ENCODE data around the gene TMIGD1. TPM values are rescaled to one million over a fixed set of nuclear protein-coding genes. Genes with fewer than 3 reads are reported as not detected.

TMIGD1 gene
- total and polyA plus RNA-seq, 2 of the 13 experiments (the other 11 are each of a cell fraction or from before 2014, with no cell fraction given), result not detected

- TF ChIP-seq ZFP91 (CRISPR knock-in tag; IDR thresholded peaks at IDR 0.05; ENCODE audit: borderline replicate concordance) (peak; percentile 35; the same call in 1 of the 2 replicates), FOXC1 (CRISPR knock-in tag; IDR thresholded peaks at IDR 0.05; ENCODE audit: borderline replicate concordance) (no peak), GZF1 (CRISPR knock-in tag; IDR thresholded peaks at IDR 0.05) (0 out of 2 replicates have a peak, but pooled peaks have one; percentile 30), NONO (IDR thresholded peaks at IDR 0.05) (no peak), NONO (CRISPR knock-in tag; conservative IDR thresholded peaks at IDR 0.05) (no peak), ZNF878 (CRISPR knock-in tag; IDR thresholded peaks at IDR 0.05) (no peak), ZNF614 (CRISPR knock-in tag; IDR thresholded peaks at IDR 0.05; ENCODE audit: borderline replicate concordance) (peak; percentile 54; the same call in 1 of the 2 replicates), SMC3 (IDR thresholded peaks at IDR 0.05; ENCODE audit: low read length) (peak; percentile 15; the same call in 1 of the 2 replicates), FOXP4 (CRISPR knock-in tag; IDR thresholded peaks at IDR 0.05) (peak; percentile 91), POLR2A (IDR thresholded peaks at IDR 0.05; ENCODE audit: insufficient read depth in 1 of 2, low read depth in 2 of 2, low read length in 2 of 2) (peak; percentile 30 to 36; a peak in 2 of 4 replicates), NFE2L1 (CRISPR knock-in tag; IDR thresholded peaks at IDR 0.05; ENCODE audit: borderline replicate concordance) (no peak), HMG20A (CRISPR knock-in tag; IDR thresholded peaks at IDR 0.05; ENCODE audit: borderline replicate concordance) (peak; percentile 62; the same call in 1 of the 2 replicates), ZSCAN9 (CRISPR knock-in tag; IDR thresholded peaks at IDR 0.05; ENCODE audit: borderline replicate concordance) (peak; percentile 72; the same call in 1 of the 2 replicates), ARNT2 (CRISPR knock-in tag; IDR thresholded peaks at IDR 0.05; ENCODE audit: low read depth) (no peak), NR2F2 (IDR thresholded peaks at IDR 0.05; ENCODE audit: borderline replicate concordance, low read depth) (no peak), ZSCAN20 (CRISPR knock-in tag; IDR thresholded peaks at IDR 0.05; ENCODE audit: borderline replicate concordance) (no peak), ZBTB20 (CRISPR knock-in tag; IDR thresholded peaks at IDR 0.05; ENCODE audit: borderline replicate concordance, low read depth) (no peak; the same call in 1 of the 2 replicates), ETV5 (CRISPR knock-in tag; IDR thresholded peaks at IDR 0.05; ENCODE audit: borderline replicate concordance) (no peak; the same call in 1 of the 2 replicates), ZNF605 (CRISPR knock-in tag; IDR thresholded peaks at IDR 0.05) (no peak), ATF1 (CRISPR knock-in tag; IDR thresholded peaks at IDR 0.05) (0 out of 2 replicates have a peak, but pooled peaks have one; percentile 22)
- TF ChIP-seq, protein P1, sequence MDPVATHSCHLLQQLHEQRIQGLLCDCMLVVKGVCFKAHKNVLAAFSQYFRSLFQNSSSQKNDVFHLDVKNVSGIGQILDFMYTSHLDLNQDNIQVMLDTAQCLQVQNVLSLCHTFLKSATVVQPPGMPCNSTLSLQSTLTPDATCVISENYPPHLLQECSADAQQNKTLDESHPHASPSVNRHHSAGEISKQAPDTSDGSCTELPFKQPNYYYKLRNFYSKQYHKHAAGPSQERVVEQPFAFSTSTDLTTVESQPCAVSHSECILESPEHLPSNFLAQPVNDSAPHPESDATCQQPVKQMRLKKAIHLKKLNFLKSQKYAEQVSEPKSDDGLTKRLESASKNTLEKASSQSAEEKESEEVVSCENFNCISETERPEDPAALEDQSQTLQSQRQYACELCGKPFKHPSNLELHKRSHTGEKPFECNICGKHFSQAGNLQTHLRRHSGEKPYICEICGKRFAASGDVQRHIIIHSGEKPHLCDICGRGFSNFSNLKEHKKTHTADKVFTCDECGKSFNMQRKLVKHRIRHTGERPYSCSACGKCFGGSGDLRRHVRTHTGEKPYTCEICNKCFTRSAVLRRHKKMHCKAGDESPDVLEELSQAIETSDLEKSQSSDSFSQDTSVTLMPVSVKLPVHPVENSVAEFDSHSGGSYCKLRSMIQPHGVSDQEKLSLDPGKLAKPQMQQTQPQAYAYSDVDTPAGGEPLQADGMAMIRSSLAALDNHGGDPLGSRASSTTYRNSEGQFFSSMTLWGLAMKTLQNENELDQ (CRISPR knock-in tag; IDR thresholded peaks at IDR 0.05; ENCODE audit: borderline replicate concordance), result no peak
- TF ChIP-seq, protein P2, sequence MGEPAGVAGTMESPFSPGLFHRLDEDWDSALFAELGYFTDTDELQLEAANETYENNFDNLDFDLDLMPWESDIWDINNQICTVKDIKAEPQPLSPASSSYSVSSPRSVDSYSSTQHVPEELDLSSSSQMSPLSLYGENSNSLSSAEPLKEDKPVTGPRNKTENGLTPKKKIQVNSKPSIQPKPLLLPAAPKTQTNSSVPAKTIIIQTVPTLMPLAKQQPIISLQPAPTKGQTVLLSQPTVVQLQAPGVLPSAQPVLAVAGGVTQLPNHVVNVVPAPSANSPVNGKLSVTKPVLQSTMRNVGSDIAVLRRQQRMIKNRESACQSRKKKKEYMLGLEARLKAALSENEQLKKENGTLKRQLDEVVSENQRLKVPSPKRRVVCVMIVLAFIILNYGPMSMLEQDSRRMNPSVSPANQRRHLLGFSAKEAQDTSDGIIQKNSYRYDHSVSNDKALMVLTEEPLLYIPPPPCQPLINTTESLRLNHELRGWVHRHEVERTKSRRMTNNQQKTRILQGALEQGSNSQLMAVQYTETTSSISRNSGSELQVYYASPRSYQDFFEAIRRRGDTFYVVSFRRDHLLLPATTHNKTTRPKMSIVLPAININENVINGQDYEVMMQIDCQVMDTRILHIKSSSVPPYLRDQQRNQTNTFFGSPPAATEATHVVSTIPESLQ (CRISPR knock-in tag; conservative IDR thresholded peaks at IDR 0.05), result no peak
Observed at GRCh38 chr17:30376621-30377452, 43.0 kb upstream of the TMIGD1 start (continued).
